Hematopoietic multipotent progenitor cell treated with erythropoietin and hydrocortisone succinate and interleukin-3 and kit ligand, for 17 days (in vitro differentiated cells): ENCODE measurements around the gene RPS10.
"Not testable (repeated sequence)": the region's sequence is repeated elsewhere in the genome, so short reads cannot be mapped to it uniquely, and the experiment has no call there.

Experiments used
- DNase-seq: peaks from one replicate; pipeline ENCODE4 v3.0.0-alpha.2; 2015; ENCODE audit warnings: low spot score

RPS10 gene

DNA sequence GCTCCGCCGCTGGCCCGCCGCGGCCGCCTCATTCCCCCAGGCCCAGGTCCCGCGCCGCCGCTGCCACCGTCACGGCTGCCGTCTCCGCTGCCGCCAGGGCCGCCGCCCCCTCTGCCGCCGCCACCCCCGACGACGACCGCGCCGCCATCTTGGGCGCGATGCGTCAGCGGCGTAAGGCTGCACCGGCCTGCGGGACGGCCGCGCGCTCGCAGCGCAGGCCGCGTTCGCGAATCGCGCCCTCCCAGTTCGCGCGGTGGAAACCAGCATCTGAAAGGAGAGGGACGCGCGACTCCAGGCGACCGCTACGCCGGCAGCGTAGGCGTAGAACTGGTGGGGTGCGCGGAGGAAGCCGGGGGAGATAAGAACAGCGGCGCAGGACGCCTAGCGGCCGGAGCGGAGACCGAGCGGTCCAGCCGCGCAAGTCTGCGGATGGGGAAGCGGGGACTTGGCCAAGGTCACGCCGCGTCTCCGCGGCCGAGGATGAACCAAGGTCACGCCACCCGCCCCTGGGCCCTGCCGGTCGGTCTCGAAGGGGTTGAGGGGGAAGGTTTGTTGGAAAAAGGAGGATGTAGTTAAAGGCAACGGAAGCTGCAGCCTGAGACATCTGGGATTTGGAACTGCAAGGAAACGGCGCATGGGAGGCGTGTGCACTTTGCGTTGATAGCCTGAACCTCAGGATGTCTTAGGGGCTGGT, 33.2 kb downstream of the RPS10 start, which contains the start of gene NUDT3:
Gene NUDT3 (minus strand): TSS at position 173 of the 694 bp plus-strand sequence. CDS start 307 bp downstream, outside the sequence.
- peak; percentile 95 for DNase-seq

DNA sequence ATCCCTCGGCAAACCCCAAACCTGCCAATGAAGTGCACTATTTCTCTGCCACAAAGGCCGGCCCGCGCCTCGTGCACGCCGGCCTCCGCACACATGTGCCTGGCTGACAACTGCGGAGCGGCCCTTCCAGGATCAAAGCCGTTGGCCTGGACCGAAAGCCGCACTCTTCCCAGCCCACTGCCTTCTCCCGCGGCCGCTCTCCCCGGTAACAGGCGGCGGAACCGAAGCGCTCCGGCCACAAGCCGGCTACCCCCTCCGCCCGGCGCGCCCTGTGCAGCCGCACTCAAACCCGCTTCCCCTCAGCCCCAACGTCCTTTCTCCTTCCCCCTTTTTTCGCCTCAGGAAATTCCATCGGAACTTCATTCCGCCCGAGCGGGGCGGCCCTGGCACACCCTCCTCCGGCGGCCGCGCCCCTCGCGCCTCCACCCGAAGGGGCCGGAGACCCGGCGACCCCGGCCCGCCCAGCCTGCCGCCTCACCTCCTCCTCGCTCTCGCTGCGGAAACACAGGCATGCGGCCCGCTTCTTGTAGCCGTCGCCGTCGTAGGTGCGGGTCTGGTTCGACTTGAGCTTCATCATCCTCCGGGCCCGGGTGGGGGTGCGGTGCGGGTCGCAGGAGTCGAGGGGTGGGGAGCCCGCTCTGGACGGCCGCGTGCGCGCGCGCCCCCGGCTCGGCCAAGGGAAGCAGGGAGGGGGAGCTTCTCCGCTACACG, 33.9 kb downstream of the RPS10 start:
- no peak for DNase-seq

DNA sequence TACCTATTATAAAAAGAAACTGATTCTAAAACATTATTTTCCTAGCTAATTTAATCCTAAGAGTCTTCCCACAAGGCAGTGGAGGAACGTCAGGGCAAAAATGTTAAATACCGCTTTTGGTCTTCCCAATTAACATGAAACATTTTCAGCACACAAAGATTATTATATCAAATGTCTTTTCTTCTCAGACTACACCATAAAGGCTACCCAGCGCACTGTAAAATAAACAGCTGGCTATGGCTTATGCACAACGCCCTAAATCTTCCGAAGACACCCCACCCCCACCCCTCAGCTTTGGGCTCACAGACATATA, 34.4 kb downstream of the RPS10 start:
- DNase-seq = peak; percentile 29

DNA sequence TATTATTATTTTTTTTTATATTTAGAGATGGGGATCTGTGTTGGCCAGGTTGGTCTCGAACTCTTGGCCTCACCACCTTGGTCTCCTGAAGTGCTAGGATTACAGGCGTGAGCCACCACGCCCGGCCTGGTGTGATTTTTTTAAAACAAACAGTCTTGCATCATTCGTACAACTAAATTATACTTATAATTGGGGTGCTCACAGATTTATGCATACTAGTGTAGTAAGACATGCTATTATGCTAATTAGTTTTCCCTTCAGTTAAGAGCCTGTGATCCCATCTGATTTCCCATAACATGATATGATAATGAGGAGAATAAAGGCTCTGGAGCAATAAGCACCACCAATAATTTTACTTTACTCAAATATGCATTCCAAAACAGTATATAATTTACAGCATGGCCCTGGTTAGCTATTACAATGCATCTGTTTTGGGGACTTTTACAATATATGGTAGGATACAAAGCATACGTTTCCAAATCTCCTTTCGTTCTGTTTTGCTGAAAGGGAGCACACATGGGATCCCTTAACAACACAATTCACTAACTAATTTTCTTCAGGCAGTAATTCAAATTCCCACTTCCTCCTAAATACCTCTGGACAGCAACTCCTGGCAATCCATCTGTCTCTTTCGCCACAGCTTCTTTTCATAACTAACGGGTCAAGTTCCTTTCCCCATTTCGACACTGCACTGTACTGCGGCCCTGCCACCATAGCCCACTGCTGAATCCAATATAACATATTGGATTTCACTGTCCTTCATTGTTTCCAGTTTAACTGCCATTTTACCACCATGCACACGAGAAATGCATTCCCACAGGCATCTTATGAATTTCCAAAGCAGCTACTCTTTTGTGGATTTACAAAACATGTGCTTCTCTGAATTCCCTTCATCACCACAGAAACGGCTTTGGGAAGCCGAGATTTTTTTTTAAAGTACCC, 35.1 kb downstream of the RPS10 start:
- DNase-seq = no peak

DNA sequence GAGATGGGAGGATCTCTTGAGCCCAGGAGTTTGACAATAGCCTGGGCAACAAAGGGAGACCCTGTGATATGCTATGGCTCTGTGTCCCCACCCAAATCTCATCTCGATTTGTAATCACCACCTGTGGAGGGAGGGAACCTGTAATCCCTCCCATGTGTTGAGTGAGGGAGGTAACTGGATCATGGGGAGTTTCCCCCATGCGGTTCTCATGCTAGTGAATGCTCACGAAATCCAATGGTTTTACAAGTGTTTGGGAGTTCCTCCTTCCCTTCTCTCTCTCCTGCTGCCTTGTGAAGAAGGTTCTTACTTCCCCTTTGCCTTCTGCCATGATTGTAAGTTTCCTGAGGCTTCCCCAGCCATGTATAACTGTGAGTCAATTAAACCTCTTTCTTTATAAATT, 36.8 kb downstream of the RPS10 start:
- DNase-seq = no peak

DNA sequence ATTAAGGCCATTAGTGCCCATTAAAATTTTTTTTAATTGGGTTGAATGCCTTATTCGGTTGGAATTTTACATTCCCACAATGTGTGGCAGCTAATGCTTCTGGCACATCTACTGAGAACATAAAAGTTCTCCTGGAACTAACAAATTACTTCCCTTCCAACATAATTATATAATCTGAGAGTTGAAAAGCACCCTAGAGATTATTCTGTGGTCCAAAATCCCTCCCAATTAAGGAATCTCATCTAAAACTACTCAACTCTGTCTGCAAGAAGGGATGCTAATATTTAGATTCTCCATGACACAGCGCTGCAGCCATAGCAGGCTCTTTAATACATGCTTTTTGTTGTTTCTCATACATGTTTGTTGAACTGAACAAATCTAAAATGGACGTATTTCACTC, 37.4 kb downstream of the RPS10 start:
- DNase-seq = no peak

DNA sequence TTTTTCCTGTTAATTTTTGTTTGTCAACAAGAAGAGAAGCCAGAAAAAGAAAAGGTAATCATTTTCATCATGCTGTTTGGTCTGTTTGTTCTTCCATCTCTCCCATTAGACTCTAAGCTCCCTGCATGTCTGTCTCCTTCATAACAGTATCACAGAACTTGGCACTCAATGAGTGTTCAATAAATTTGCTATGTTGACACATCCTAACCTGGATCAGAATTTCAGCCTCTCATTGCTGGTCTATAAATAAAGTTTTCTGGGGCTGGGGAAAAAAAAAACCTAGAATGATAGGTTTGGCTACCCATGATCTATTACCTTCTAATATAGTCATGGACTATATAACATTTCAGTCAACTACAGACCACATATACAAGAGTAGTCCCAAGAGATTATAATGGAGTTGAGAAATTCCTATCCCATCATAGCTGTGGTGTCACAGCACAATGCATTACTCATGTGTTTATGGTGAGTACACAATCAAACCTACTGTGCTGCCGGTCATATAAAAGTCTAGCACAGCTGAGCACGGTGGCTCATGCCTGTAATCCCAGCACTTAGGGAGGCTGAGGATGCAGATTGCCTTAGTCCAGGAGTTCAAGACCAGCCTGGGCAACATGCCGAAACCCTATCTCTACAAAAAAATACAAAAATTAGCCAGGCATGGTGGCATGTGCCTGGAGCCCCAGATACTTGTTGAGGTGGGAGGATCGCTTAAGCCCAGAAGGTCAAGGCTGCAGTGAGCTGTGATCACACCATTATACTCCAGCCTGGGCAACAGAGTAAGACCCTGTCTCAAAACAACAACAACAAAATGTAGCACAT, 39.3 kb downstream of the RPS10 start:
- DNase-seq = no peak

DNA sequence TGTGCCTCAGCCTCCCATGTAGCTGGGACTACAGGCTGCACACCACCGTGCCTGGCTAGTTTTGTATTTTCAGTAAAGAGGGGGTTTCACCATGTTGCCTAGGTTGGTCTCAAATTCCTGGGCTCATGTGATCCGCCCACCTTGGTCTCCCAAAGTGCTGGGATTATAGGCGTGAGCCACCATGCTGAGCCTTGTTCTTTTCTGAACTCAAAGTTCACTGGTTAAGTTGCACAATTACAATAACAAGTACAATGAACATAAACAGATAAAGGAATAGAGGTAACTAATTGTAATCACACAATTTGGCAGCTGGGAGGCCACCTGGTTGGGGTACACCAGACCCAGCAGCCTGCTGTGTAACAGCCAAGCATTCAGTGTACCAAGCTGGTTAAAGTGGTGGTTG, 40.1 kb downstream of the RPS10 start:
- no peak for DNase-seq

DNA sequence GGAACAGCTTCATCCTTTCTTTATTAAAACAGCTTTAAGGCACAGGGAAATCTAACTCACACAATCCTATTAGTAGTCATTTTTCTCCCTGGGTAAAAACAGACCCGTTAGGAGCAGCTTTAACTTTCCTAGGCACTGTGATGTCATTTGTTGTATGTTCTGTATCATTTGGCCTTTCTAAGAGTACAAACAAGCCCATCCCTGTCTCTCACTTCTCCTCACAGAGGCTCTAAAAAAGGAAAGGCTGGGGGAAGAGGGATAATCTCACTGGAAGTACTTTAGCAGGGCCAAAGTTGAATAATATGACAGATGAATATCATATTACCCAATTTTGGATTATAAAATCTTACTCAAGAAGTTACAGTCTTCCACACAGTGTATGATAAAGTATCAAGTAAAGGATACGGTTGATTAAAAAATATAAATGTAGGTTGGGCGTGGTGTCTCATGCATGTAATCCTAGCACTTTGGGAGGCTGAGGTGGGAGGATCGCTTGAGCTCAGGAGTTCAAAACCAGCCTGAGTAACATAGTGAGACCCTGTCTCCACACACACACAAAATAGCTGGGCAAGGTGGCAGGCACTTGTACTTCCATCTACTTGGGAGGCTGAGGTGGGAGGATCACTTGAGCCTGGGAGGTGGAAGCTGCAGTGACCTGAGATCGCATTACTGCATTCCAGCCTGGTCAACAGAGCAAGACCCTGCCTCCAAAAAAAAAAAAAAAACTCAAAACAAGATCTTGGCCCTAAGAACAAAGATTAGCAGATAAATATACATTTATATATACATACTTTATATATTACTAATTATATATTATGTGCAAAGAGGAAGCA, 41.3 kb downstream of the RPS10 start:
- DNase-seq = no peak

DNA sequence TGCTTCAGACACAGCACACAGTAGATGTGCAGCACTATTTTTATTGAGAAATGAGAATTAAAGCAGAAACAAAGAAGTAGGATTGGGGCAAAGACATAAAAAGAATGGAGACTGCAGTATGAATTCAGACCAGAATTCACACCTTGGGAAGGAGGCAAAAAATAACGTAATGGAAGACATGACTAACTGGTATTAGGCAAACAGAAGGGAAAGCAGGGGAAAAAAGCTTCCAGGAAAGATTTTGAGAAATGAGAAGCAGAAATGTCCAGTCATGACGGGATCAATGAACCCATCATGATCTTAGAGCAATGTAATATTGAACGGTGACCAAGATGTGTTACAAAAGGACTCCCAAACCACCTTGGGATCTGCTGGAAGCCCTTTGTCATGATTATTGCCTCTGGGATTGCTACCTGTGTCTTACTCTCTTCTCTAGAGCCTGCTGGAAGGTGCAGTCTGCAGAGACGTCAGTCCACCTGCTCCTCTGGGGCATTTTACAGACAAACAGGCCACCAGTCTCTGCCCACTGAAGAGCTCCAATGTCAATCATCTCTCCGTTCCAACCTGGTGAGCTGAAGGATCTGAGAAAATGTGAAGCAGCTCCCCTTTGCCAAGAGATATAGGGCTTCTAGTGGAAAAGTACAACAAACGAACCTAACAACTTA, 42.1 kb downstream of the RPS10 start:
- DNase-seq = no peak

DNA sequence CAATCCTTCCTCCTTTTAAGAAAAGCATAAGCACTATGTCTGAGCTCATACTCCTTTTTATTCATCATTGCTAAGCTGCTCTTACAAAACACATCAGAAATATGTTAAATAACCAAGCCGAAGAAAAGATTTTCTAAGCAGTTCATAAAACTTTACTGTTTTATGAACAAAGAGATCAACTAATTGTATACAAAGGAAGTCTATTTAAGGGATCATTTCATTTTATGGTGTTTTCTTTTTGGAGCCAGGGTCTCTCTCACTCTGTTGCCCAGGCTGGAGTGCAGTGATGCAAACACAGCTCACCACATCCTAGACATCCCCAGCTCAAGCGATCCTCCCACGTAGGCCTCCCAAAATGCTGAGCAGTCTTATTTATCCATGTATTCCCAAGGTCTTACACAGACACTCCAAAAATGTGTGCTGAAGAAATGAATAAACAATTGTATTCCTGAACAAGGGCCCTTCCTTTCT, 42.7 kb downstream of the RPS10 start:
- no peak for DNase-seq

DNA sequence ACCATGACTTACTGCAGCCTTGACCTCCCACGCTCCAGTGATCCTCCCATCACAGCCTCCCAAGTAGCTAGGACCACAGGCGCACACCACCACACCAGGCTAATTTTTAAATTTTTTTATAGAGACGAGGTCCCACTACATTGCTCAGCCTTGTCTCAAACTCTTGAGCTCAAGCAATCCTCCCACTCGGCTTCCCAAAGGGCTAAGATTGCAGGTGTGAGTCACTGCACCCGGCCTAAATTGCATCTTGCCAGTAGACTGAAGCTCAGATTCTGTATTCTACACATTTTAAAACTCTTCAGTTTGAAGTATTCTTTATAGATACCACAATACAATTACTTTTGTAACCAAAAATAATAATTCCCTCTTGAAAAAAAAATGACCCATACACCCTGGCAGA, 44.8 kb downstream of the RPS10 start:
- no peak for DNase-seq

DNA sequence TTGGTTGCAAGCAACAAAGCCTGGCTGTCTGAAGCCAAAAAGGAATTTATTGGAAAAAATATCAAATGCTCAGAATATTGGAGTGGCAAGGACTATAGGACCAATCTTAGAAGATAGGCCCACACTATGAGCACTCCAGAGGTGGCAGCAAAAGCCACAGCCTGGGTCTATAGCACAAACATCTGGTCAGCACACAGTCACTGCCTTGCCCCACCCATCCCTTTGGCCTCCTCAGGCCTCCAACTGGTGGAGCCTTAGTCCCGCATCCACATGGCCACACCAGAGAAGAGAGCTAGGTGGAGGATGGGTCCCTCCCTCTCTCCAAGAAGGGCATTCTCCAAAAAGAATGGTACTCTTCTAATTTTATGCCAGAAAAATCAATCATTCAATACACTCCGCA, 47.4 kb downstream of the RPS10 start:
- no peak for DNase-seq

DNA sequence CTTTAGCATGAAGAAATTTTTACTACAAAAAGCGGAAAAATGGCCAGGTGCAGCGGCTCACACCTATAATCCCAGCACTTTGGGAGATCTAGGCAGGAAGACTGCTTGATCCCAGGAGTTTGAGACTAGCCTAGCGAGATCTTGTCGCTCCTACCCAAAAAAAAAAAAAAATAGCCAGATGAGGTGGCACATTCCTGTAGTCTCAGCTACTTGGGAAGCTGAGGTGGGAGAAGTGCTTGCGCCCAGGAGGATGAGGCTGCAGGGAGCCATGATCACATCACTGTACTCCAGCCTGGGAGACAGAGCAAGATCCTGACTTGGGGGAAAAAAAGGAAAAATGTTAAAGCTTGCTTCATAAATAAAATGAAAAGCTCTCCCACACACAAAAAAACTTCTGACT, 47.9 kb downstream of the RPS10 start:
- DNase-seq = no peak

DNA sequence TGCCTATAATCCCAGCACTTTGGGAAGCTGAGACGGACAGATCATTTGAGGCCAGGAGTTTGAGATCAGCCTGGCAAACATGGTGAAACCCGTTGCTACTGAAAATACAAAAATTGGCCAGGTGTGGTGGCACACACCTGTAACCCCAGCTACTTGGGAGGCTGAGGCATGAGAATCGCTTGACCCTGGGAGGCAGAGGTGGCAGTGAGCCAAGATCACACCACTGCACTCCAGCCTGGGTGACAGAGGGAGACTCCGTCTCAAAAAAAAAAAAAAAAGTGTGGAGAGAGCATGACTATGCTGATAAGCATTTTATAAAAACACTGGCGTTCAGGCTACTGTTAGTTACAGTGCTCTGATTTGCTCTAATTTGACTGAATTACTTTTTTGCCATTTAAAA, 48.3 kb downstream of the RPS10 start:
- DNase-seq = not testable (repeated sequence)

DNA sequence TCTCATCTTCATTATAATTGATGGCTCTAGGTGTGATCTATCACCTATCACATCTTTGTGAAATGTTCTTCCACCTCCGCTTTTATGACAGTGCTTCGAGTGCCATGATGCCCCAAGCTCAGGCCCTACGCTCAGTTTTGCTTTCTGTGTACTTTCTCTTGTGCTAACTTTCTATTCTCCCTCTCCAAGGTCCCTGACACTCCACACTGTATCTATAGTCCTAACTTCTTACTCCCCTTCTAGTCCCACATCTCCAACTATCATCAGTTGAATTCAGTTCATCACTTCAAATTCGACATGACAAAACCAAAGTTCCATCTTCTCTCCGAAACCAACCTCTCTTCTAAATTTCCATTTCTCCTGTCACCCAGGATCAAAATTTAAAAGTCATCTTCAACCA, 50.0 kb downstream of the RPS10 start:
- DNase-seq = no peak

DNA sequence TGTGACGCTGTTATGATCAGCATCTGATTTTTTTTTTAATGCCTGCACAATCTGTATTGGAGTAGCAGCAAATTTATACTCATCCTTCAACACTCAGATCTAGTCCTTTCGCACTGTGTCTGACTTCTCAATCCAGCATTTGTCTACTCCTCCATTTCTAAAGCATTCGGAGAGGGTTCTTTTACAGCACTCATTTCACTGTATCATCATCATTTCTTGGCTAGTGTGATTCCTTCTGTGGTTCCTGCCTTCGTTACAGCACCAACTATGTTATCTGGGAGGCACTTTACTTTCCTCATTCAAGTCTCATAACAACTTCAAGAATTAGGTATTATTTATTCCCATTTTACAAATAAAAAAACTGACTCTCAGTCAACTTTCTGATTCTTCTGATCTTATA, 51.4 kb downstream of the RPS10 start:
- no peak for DNase-seq

DNA sequence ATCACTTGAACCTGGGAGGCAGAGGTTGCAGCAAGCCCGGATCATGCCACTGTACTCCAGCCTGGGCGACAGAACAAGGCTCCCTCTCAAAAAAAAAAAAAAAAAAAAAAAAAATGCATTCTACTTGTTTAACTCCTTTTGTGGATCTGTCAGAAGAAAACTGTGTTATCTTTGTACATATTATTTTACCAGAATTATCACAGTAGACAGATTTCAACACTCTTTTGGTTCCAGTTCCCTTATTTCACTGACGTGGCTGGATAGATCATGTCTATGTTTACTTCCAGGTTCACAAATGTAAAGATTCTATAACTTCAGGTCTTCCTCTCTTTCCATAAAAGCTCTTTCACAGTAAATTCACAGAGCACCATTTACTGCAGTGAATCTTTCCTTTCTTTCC, 51.8 kb downstream of the RPS10 start:
- DNase-seq = no peak

DNA sequence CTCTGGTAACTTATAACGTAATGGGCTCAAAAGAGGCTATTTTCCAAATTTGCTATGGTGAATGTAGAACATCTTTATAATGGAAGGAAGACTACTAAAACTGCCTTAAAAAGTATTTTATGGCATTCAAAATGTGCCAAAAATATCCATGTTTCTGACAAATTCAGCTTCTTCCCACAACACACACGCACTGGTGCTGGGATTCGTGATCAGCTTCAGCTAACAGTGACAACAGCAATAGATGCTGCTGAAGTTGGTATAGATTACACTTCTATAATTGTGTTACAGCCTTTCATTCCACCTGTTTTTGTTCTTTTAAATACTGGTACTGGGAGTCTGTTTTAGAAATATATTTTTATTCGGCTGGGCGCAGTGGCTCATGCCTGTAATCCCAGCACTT, 52.4 kb downstream of the RPS10 start:
- DNase-seq = no peak

DNA sequence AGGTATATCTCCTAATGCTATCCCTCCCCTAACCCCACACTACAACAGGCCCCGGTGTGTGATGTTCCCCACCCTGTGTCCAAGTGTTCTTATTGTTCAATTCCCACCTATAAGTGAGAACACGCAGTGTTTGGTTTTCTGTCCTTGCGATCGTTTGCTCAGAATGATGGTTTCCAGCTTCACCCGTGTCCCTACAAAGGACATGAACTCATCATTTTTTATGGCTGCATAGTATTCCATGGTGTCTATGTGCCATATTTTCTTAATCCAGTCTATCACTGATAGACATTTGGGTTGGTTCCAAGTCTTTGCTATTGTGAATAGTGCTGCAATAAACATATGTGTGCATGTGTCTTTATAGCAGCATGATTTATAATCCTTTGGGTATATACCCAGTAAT, 54.0 kb downstream of the RPS10 start:
- not testable (repeated sequence) for DNase-seq
